GM21786 (cell line): ENCODE measurements around the gene AP5Z1.

Experiments
- ATAC-seq: cut with Tn5 transposase; IDR thresholded peaks from one replicate; pipeline ENCODE4 v1.9.1; 2021; ENCODE audit not compliant: unreplicated experiment

The AP5Z1 gene

GRCh38 chr7:4745265-4745919 lies 30.0 kb upstream of the AP5Z1 start:
- peak; percentile 7 for ATAC-seq

DNA sequence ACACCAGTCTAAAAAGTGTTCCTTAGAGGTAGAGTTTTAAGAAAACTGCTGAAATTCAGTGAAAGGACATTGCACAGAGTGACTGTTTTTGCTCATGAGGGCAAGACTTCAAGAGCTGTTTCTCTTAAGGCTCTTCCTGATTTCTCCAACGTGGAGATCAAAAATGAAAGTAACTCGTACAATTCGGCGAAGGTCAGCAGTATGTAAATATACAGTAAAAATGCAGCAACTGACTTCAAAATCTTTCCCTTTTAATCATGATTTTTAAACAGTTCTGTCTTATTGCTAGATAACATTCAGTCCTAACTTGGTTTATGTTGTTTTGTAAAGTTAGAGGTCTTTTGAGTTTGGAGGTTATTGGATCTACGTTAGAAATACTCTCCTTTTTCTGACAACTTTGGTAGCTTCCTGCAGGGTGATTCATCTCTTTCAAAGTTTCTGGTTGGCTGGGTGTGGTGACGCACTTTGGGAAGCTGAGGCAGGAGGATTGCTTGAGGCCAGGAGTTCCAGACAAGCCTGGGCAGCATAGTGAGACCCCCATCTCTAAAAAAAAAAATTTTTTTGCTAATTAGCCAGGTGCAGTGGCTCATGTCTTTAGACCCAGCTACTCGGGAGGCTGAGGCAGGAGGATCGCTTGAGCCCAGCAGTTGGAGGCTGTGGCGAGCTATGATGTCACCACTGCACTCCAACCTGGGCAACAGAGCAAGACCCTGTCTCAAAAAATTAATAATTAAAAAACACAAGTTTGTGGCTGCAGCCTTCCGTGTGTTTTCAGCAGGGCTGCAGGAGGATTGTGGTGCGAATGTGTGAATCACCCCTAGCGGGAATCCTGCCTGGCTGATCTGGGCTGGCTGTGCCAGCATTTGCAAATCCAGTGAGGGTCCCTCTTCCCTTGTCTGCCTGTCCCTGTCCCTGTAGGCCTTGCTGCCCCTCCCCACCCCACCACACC lies 29.2 kb upstream of the AP5Z1 start:
- ATAC-seq = no peak

DNA sequence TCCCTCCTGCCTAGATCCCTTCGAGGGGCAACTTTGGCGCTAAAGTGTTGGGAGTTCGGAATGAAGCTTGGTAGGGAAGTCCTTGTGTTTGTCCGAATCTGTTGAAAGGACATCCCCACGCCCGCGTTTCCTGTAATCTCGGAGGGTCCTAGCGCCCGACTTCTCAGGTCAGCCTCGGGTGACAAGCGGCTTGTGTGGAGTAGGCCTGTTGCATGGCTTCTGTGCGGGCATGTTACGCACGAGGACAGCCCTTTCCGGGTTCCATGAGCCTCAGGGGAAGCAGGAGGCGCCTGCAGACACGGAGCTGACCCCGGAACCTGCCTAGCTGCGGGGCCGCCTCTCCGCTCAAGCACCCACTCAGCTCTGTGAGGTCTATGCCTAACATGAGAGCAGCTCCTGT lies 28.4 kb upstream of the AP5Z1 start:
- ATAC-seq = no peak

GRCh38 chr7:4747746-4748145 lies 27.7 kb upstream of the AP5Z1 start:
- no peak for ATAC-seq

DNA sequence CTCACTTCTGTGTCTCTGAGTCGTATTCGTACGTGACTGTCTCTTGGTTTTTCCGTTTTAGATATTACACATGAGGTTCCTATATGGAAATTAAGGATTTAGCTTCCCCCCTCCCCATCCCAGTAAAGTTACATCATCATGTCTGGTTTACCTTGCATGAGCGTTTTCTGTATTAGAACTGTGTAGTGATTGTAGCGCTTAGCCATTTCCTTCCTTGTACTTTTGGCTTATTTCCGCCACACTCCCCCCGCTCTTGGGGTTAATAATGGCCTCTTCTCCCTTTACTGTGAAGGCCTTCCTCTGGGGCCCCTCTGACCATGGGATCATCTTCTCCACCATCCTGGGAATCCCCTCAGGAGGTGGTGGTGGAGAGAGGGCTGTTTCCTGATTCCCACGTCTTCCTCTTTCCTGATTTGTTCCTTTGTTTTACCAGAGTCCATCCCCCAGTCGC lies 27.2 kb upstream of the AP5Z1 start:
- no peak for ATAC-seq

GRCh38 chr7:4749363-4749762 lies 26.1 kb upstream of the AP5Z1 start:
- no peak for ATAC-seq

- no peak for ATAC-seq
These were observed 25.6 kb upstream of the AP5Z1 start for GRCh38 chr7:4749798-4750197.

DNA sequence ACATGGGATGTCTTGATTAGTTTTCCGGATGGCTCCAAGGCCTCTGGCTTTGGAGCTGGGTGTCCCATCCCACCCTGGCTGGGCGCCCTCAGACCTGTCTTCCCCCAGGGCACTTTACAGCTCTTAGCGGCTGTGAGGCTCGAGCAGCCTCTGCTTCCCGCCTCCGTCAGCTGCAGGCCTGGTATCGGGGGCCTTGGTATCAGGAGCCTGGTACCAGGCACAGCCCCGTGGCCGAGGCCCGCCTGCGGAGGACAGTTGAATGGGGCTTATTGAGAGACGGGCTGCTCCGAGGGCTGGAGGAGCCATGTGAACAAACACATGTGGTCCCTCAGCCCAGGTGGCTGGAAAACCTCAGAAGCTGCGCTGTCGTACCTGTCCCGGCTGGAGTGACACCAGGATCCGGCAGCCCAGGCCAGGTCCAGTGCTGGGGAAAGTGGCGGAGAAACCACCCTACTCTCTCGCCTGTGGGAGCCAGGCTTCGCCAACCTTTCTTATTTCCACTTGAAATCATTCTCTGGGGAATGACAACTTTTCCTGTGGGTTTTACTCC lies 23.9 kb upstream of the AP5Z1 start:
- ATAC-seq = no peak

- ATAC-seq = peak; percentile 79
These were observed 21.6 kb upstream of the AP5Z1 start for GRCh38 chr7:4753598-4754432.

DNA sequence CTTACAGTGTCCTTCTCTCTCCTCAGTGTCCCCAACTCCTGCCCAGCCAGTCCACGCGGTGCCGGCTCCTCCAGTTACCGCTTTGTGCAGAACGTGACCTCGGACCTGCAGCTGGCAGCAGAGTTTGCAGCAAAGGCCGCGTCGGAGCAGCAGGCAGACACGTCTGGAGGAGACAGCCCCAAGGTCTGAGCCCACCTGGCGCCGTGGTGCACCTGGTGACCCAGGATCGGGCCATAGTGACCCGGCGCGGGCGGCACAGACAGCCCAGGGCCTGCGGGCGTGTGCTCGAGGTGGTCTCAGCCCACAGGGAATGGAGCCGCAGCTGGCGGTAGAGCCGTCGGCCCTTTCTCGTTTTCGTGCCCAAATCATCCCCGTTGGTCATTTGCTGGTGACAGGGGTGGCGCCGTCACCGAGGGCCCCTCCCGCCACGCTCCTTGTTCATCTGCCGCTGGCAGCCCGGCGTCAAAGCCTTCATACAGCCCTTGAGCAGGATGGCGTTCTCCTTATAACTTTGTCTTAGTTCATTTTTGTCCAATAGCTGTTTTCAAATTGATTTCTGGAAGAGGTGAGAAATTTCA lies 20.9 kb upstream of the AP5Z1 start:
- ATAC-seq = no peak

- ATAC-seq = no peak
These were observed 20.4 kb upstream of the AP5Z1 start for GRCh38 chr7:4755045-4755444.

GRCh38 chr7:4758111-4758510 lies 17.3 kb upstream of the AP5Z1 start:
- ATAC-seq = no peak

- no peak for ATAC-seq
These were observed 16.6 kb upstream of the AP5Z1 start for GRCh38 chr7:4758791-4759190.

GRCh38 chr7:4759211-4759610 lies 16.2 kb upstream of the AP5Z1 start:
- ATAC-seq = no peak

GRCh38 chr7:4760952-4761351 lies 14.5 kb upstream of the AP5Z1 start:
- no peak for ATAC-seq

DNA sequence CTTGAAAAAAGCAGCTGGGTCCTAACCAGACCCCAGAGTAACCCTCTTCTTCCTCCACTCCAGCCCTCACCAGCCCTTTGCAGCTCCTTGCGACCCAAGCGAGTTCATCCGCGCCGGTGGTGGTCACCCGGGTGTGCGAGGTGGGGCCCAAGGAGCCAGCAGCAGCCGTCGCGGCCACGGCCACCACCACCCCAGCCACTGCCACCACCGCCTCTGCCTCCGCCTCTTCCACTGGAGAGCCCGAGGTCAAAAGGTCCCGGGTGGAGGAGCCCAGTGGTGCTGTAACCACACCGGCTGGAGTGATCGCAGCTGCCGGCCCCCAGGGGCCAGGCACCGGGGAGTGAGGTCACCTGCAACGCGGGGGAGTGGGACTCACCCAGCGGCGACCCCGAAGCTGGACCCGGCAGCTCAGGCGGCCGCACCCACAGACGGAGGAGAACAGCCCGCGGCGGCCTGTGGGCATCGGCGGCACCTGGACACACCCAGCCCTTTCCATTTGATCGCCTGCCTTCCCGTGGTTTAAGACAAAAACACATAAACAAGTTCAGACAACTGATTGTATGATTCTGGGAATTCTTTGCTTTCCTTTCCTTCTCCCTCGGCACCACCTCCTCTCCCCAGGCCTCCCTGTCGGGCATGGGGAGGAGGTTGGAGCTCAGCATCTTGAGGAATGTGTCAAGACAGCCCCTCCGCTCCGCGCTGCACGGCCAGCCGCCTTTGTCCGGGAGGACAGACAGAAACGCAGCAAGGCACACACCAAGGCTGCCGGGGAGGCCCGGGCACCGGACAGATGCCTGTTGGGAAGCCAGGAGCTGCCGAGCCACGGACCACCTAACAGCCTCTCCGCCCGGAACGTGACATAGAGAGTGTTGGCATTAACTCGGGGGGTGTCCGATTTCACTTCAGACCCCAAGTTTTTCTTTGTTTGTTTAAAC lies 13.0 kb upstream of the AP5Z1 start:
- no peak for ATAC-seq

DNA sequence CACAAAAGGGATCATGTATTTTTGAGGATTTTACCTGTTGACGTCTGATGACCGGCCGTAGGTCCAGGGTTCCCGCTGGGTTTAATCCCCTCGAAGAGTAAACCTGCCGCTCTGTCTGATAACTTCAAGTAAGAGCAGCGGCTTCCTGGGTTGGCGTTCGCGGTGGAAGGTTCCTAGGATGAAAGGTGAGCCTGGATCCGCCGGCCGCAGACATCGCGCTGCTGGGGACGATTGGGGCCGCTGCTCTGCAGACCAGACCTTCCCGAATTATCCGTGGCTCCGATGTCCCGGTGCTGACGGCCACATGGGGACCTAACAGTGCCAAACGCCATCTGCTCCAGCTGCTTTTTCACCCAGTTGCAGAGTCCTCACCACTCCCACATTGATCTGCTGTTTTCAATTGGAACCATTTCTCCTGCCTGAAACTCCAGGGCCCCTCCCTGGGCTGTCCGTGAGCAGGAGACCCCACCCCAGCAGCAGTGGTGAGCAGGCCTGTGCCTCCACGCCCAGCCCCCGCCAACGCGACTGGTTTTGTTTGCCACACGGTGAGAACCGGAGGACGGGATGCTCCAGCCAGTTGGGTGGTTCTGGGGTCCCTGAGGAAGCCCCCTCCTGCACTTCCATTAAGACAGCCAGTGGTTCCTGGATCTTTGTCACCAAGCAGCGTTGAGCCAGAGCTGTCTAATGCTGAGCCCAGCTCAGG lies 12.2 kb upstream of the AP5Z1 start:
- no peak for ATAC-seq

- no peak for ATAC-seq
These were observed 11.6 kb upstream of the AP5Z1 start for GRCh38 chr7:4763794-4764185.

DNA sequence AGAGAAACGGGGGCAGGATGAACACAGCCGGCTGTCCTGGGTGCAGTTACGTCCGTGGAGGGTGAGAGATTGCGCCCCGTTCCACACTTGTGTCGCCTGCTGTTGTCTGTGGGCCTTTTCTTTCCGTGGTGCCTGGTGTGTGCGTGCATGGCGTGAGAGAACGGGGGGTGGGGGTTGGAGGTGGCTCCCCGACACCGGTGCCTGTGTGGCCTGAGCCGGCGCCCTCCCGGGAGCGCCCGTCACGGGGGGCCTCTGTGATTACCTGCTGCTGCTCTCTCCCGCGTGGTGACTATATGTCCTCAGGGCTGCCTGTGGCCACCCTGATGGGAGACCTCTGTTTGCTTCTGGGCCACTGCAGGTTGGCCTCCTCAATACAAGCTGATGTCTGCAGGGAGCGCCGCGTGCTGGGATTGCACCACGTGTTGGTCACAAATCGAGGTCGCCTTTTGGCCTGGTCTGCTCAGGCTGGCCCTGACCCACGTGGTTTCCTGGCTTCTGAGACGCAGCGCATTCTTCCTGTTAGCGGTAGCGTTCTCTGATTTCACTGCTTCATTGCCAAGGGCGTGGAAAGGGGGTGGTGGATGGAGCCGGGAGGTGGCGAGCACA lies 10.9 kb upstream of the AP5Z1 start:
- no peak for ATAC-seq
